Ureter (tissue), 1 donor: Measurements from ENCODE around the gene NCK2. TPM values are rescaled to one million over a fixed set of nuclear protein-coding genes. Genes with fewer than 3 reads are reported as not detected.

Experiments used
- DNase-seq: peaks from one replicate; pipeline ENCODE4 v3.0.0-alpha.2; 2020; ENCODE audit warnings: low spot score
- total RNA-seq: library from RNA; stranded (reverse); gene quantifications from one replicate; pipeline ENCODE4 v1.2.4, GENCODE V29; 2023
- donor health status: DM: yes; HTN: yes; CAD: no.

NCK2 gene
- total RNA-seq, 1 donor from 2014 or later, result 40.9 TPM

- DNase-seq, result no peak
Observed at GRCh38 chr2:105775809-105776559, 31.3 kb downstream of the NCK2 start.

- no peak for DNase-seq
Observed at GRCh38 chr2:105776560-105776928, 31.8 kb downstream of the NCK2 start.

GRCh38 chr2:105777031-105777482, 32.3 kb downstream of the NCK2 start:
- DNase-seq, result no peak

- DNase-seq, result no peak
Observed at GRCh38 chr2:105777506-105778055, 32.9 kb downstream of the NCK2 start.

- no peak for DNase-seq
Observed at GRCh38 chr2:105778080-105778607, 33.4 kb downstream of the NCK2 start.

GRCh38 chr2:105779394-105779793, 34.7 kb downstream of the NCK2 start:
- no peak for DNase-seq

GRCh38 chr2:105780606-105781005, 35.9 kb downstream of the NCK2 start:
- DNase-seq, result no peak

- no peak for DNase-seq
Observed at GRCh38 chr2:105781274-105781978, 36.7 kb downstream of the NCK2 start.

- DNase-seq, result no peak
Observed at GRCh38 chr2:105782123-105782522, 37.4 kb downstream of the NCK2 start.

- DNase-seq, result no peak
Observed at GRCh38 chr2:105782646-105783045, 37.9 kb downstream of the NCK2 start.

- no peak for DNase-seq
Observed at GRCh38 chr2:105783151-105783738, 38.5 kb downstream of the NCK2 start.

GRCh38 chr2:105783972-105784371, 39.3 kb downstream of the NCK2 start:
- DNase-seq, result no peak

GRCh38 chr2:105784589-105784988, 39.9 kb downstream of the NCK2 start:
- no peak for DNase-seq

GRCh38 chr2:105785095-105785847, 40.6 kb downstream of the NCK2 start:
- no peak for DNase-seq

- DNase-seq, result no peak
Observed at GRCh38 chr2:105786231-105787230, 41.8 kb downstream of the NCK2 start.

GRCh38 chr2:105787376-105788318, 42.9 kb downstream of the NCK2 start:
- no peak for DNase-seq

- no peak for DNase-seq
Observed at GRCh38 chr2:105788670-105789290, 44.1 kb downstream of the NCK2 start.

- no peak for DNase-seq
Observed at GRCh38 chr2:105789745-105790460, 45.2 kb downstream of the NCK2 start.
